ENCODE data around the gene TMEM164.

TMEM164 gene

DNA sequence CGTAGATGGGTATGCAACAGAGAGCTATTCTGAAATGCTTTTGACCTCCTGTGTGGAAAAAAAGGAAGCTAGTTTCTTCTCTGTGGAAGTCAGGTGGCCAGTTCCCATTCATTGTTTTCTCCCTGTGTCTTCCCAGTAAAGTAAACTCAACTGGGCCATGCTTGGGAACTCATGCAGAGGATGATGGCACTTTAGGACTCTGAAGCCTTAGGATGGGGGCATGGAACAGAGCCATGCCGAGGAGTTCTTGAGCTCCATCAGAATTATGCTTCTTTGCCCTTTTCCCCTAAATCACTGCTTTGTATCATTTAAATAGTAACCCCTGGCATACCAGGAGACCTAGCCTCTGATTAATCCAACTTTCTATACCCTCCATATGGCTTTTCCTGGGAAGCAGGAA is 3.2 kb downstream of the TMEM164 start:
- H3K27me3 ChIP-seq (ENCODE audit: insufficient read depth, poor library complexity, severe bottlenecking), result no peaks in the 10 kb centered on the region
- H3K27ac ChIP-seq (ENCODE audit: poor library complexity, severe bottlenecking), result no peak overlapping the region
- H3K9me3 ChIP-seq (ENCODE audit: severe bottlenecking), result no peaks in the 10 kb centered on the region
- H3K4me1 ChIP-seq (ENCODE audit: insufficient read depth, poor library complexity, severe bottlenecking), result peaks cover 4% of the 10 kb centered on the region
- TF ChIP-seq, protein P1, sequence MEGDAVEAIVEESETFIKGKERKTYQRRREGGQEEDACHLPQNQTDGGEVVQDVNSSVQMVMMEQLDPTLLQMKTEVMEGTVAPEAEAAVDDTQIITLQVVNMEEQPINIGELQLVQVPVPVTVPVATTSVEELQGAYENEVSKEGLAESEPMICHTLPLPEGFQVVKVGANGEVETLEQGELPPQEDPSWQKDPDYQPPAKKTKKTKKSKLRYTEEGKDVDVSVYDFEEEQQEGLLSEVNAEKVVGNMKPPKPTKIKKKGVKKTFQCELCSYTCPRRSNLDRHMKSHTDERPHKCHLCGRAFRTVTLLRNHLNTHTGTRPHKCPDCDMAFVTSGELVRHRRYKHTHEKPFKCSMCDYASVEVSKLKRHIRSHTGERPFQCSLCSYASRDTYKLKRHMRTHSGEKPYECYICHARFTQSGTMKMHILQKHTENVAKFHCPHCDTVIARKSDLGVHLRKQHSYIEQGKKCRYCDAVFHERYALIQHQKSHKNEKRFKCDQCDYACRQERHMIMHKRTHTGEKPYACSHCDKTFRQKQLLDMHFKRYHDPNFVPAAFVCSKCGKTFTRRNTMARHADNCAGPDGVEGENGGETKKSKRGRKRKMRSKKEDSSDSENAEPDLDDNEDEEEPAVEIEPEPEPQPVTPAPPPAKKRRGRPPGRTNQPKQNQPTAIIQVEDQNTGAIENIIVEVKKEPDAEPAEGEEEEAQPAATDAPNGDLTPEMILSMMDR (IDR thresholded peaks at IDR 0.05; ENCODE audit: poor library complexity, severe bottlenecking), result no peak
- ATAC-seq (ENCODE audit: low read depth) (no peak), DNase-seq (ENCODE audit: low spot score) (no peak)
- H3K36me3 ChIP-seq (ENCODE audit: low read depth), result no peaks in the 10 kb centered on the region; the same call in 1 of the 2 replicates
- no peak overlapping the region for H3K4me3 ChIP-seq (ENCODE audit: severe bottlenecking)

DNA sequence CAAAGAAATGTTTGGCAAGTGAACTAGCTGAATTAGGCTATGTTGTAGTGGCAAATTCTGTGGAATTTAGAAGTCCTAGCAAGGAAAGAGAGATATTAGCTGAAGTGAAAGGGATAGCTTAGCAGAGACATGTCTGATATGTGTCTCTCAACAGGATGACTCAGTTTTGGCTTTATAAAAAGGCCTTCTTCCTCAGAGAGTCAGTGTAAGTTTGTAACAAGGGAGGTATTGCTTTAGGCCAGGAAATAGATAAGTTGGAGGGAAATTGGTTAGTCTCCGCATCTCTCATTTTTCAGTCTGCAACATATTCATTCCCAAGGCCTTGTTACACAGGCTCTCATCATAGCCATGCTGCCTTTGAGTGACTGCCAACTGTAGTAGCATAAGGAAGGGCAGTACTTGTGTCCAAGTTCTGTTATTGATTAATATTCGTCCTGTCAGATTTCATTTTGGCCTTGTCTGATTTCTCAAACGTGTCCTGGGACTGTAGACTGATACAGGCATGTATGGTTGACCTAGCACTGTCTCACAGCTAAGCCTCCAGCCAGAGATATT is 4.0 kb downstream of the TMEM164 start:
- no peak for ATAC-seq (ENCODE audit: low read depth)
- Histone ChIP-seq H3K9me3 (ENCODE audit: severe bottlenecking) (no peaks in the 10 kb centered on the region), H3K4me3 (ENCODE audit: severe bottlenecking) (no peak overlapping the region), H3K27ac (ENCODE audit: poor library complexity, severe bottlenecking) (no peak overlapping the region), H3K36me3 (ENCODE audit: low read depth) (no peaks in the 10 kb centered on the region; the same call in 1 of the 2 replicates), H3K27me3 (ENCODE audit: insufficient read depth, poor library complexity, severe bottlenecking) (no peaks in the 10 kb centered on the region), H3K4me1 (ENCODE audit: insufficient read depth, poor library complexity, severe bottlenecking) (peaks cover 4% of the 10 kb centered on the region)
- no peak for DNase-seq (ENCODE audit: low spot score)
- TF ChIP-seq, protein P1 (IDR thresholded peaks at IDR 0.05; ENCODE audit: poor library complexity, severe bottlenecking), result no peak

DNA sequence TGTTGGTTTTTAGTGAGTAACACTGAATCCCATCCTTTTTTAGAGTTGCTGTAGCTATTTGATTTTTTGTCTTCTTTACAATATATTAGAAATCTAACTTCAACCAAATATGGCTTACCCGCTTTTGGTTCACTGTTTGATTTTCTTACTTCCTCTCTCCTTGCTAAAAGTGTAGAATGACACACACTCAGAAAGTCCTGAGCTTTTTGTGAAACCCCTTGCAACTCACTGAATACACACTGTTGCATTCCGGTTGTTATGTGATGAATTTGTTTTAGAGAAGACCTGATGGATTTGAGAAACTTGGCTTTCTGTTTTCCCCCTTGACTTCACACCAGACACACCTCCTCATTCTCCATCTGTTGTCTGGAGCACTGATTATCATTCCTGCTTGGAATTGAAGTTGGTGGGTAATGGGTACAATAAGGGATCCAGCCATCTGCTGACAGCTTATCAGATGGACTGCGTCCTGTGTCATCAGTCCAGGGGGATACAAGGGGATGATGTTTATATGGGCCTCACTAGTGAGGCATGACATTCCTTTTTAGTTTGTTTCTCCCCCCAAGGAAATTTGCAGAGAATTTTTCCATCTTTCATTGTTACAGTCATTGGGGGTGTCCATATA is 5.2 kb downstream of the TMEM164 start:
- no peaks in the 10 kb centered on the region; the same call in 1 of the 2 replicates for H3K36me3 ChIP-seq (ENCODE audit: low read depth)
- ATAC-seq (ENCODE audit: low read depth), result no peak
- H3K9me3 ChIP-seq (ENCODE audit: severe bottlenecking), result no peaks in the 10 kb centered on the region
- H3K4me3 ChIP-seq (ENCODE audit: severe bottlenecking), result no peak overlapping the region
- TF ChIP-seq, protein P1 (IDR thresholded peaks at IDR 0.05; ENCODE audit: poor library complexity, severe bottlenecking), result no peak
- H3K27ac ChIP-seq (ENCODE audit: poor library complexity, severe bottlenecking), result no peak overlapping the region
- DNase-seq (ENCODE audit: low spot score), result no peak
- H3K27me3 ChIP-seq (ENCODE audit: insufficient read depth, poor library complexity, severe bottlenecking), result no peaks in the 10 kb centered on the region
- H3K4me1 ChIP-seq (ENCODE audit: insufficient read depth, poor library complexity, severe bottlenecking), result peaks cover 4% of the 10 kb centered on the region

DNA sequence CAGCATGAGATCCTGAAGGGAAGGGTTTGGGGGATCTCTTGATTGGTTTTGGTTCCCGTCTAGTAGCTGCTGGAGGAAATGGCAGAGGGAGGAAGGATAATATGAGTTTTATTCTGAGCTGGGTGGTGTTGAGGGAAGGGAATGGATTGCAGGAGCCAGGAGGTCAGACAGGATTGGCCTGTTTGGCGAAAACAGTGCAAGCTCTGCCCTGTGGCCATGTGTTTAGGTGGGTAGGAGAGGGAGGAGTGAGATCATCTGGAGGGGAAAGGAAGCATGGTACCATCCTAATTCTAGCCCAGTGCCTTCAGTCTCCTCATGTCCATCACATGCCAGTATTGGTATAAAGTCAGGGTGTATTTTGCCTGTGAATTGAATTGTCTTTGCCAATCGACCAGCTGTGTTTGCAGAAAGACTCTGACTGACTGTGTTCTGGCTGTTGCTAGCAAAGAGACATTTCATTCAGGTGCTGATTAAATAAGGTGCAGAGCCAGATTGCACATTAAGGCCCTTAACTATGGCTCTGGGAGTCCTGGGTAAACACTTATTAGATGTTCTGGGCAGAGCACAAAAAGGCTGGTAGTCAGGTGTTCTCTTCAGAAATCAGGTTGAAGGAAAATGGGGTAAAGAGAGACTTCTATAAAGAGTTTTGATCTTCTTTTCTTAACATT is 10.0 kb downstream of the TMEM164 start:
- no peaks in the 10 kb centered on the region; the same call in 1 of the 2 replicates for H3K36me3 ChIP-seq (ENCODE audit: low read depth)
- no peak for ATAC-seq (ENCODE audit: low read depth)
- no peaks in the 10 kb centered on the region for H3K27me3 ChIP-seq (ENCODE audit: insufficient read depth, poor library complexity, severe bottlenecking)
- no peaks in the 10 kb centered on the region for H3K4me1 ChIP-seq (ENCODE audit: insufficient read depth, poor library complexity, severe bottlenecking)
- no peak for DNase-seq (ENCODE audit: low spot score)
- TF ChIP-seq, protein P1 (IDR thresholded peaks at IDR 0.05; ENCODE audit: poor library complexity, severe bottlenecking), result no peak
- no peak overlapping the region for H3K4me3 ChIP-seq (ENCODE audit: severe bottlenecking)
- no peak overlapping the region for H3K27ac ChIP-seq (ENCODE audit: poor library complexity, severe bottlenecking)
- no peaks in the 10 kb centered on the region for H3K9me3 ChIP-seq (ENCODE audit: severe bottlenecking)

All from RWPE2 (cell line).